ENCODE results near the gene FAM13A.

DNA sequence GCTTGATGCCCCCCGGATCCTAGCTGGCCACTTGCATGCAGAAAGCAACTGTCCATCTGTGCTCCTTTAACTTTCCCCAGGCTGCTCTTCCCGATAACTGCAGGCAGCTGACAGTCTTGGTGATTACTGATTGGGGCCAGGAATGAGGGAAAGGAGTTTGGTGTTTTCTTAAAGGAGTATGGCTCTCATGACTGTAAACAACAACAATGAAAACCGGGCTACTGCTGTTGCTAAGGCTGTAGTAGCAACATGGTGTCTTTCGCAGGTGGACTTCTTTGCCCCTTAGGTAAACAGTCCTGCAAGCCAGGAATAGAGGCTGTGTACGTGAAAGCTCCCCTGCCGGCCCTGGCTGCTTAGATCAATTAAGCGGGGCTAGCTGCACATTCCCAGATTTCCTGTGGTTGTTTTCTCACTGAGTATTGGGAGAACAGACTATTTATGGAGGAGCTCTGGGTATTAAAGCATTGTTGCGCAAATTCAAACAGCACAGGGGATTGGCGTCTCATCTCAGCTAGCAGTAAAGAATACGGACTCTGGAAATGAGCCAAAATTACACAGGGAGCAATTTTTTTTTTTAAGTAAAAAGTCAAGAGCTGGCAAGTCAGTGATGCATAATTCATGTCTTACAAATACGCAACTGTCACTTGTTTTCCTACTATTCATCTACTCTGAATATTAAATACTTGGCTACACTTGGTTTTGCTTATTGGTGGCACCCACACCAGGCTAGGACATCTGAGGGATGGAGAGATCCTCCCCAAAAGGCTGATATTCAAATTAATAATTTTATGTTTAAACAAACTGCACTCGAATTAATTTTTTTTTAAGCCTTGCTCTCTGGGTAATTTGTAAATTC is 297.7 kb downstream of the FAM13A start:
- TF ChIP-seq POLR2A (IDR thresholded peaks at IDR 0.05), result no peak
- TF ChIP-seq, protein P1, sequence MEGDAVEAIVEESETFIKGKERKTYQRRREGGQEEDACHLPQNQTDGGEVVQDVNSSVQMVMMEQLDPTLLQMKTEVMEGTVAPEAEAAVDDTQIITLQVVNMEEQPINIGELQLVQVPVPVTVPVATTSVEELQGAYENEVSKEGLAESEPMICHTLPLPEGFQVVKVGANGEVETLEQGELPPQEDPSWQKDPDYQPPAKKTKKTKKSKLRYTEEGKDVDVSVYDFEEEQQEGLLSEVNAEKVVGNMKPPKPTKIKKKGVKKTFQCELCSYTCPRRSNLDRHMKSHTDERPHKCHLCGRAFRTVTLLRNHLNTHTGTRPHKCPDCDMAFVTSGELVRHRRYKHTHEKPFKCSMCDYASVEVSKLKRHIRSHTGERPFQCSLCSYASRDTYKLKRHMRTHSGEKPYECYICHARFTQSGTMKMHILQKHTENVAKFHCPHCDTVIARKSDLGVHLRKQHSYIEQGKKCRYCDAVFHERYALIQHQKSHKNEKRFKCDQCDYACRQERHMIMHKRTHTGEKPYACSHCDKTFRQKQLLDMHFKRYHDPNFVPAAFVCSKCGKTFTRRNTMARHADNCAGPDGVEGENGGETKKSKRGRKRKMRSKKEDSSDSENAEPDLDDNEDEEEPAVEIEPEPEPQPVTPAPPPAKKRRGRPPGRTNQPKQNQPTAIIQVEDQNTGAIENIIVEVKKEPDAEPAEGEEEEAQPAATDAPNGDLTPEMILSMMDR (IDR thresholded peaks at IDR 0.05), result no peak

All from prostate gland (tissue), 2 donors.